ENCODE data around the gene ZCCHC4. TPM values are rescaled to one million over a fixed set of nuclear protein-coding genes. Genes with fewer than 3 reads are reported as not detected.
"Not testable (repeated sequence)": the region's sequence is repeated elsewhere in the genome, so short reads cannot be mapped to it uniquely, and the experiment has no call there.

Gene ZCCHC4
- total and polyA plus RNA-seq, 4 experiments from 2014 or later: 9.2 to 14.4 (median 12.8) TPM

GRCh38 chr4:25361253-25361652, 48.7 kb downstream of the ZCCHC4 start:
- no peak overlapping the region for H3K27ac ChIP-seq (ENCODE audit: low read depth, low read length)
- Mint-ChIP-seq H3K27ac (no peak overlapping the region), H3K9me3 (peaks cover 0 to 2% (median 0%) of the 10 kb centered on the region in 8 donors), H3K4me3 (no peak overlapping the region), H3K27me3 (no peaks in the 10 kb centered on the region), H3K36me3 (peaks cover 21 to 23% of the 10 kb centered on the region in 2 donors), H3K4me1 (peaks cover 0 to 1% (median 0%) of the 10 kb centered on the region in 4 donors)
- no peak overlapping the region for H3K4me3 ChIP-seq (ENCODE audit: low read length in 2 of 2)
- CTCF ChIA-PET (ENCODE audit: partially characterized antibody): no interaction called here
- DNase-seq: no peak
- POLR2A ChIA-PET (ENCODE audit: partially characterized antibody): no interaction called here
- H3K9me3 ChIP-seq (ENCODE audit: control insufficient read depth in 1 of 2, low read length in 2 of 2): no peaks in the 10 kb centered on the region
- H3K36me3 ChIP-seq (ENCODE audit: insufficient read depth, low read length): no peaks in the 10 kb centered on the region
- intact Hi-C loops (cut with micrococcal nuclease): no loop called here
- no peaks in the 10 kb centered on the region for H3K27me3 ChIP-seq (ENCODE audit: insufficient read depth, low read length)
- H3K4me1 ChIP-seq (ENCODE audit: insufficient read depth, low read length): no peaks in the 10 kb centered on the region

GRCh38 chr4:25367004-25367621, 54.5 kb downstream of the ZCCHC4 start:
- H3K27ac ChIP-seq (ENCODE audit: low read depth, low read length): no peak overlapping the region
- intact Hi-C loops (cut with micrococcal nuclease): loop anchor here (1.0 to 2.0 kb wide), 2 partner anchors 54 to 187 kb away; partner anchors contain the start of gene ZCCHC4
- H3K36me3 ChIP-seq (ENCODE audit: insufficient read depth, low read length): no peaks in the 10 kb centered on the region
- H3K4me3 ChIP-seq (ENCODE audit: low read length in 2 of 2): no peak overlapping the region
- Mint-ChIP-seq H3K36me3 (peaks cover 0 to 27% of the 10 kb centered on the region in 2 donors), H3K9me3 (no peaks in the 10 kb centered on the region), H3K4me1 (peaks cover 0 to 1% (median 0%) of the 10 kb centered on the region in 4 donors), H3K27ac (peak overlapping the region in 1 of 7 donors; percentile 53), H3K4me3 (no peak overlapping the region), H3K27me3 (no peaks in the 10 kb centered on the region)
- no peaks in the 10 kb centered on the region for H3K27me3 ChIP-seq (ENCODE audit: insufficient read depth, low read length)
- peak in 4 of 5 donors; percentile 21 to 35 (median 29) for DNase-seq
- ChIA-PET POLR2A (ENCODE audit: partially characterized antibody) (no interaction called here), CTCF (ENCODE audit: partially characterized antibody) (interaction anchor here (1.0 to 6.2 kb wide), 14 partner anchors 8 to 388 kb away, joined by 3 to 90 read pairs (median 5); partner anchors contain the start of genes ANAPC4 and ZCCHC4)
- no peaks in the 10 kb centered on the region for H3K4me1 ChIP-seq (ENCODE audit: insufficient read depth, low read length)
- H3K9me3 ChIP-seq (ENCODE audit: control insufficient read depth in 1 of 2, low read length in 2 of 2): no peaks in the 10 kb centered on the region

- H3K36me3 ChIP-seq (ENCODE audit: insufficient read depth, low read length): no peaks in the 10 kb centered on the region
- intact Hi-C loops (cut with micrococcal nuclease): loop anchor here (1.0 to 2.0 kb wide), 2 partner anchors 55 to 188 kb away; partner anchors contain the start of gene ZCCHC4
- Mint-ChIP-seq H3K4me3 (no peak overlapping the region), H3K27ac (no peak overlapping the region), H3K4me1 (peaks cover 0 to 1% (median 0%) of the 10 kb centered on the region in 4 donors), H3K27me3 (no peaks in the 10 kb centered on the region), H3K36me3 (peaks cover 0 to 27% of the 10 kb centered on the region in 2 donors), H3K9me3 (no peaks in the 10 kb centered on the region)
- H3K27me3 ChIP-seq (ENCODE audit: insufficient read depth, low read length): no peaks in the 10 kb centered on the region
- H3K27ac ChIP-seq (ENCODE audit: low read depth, low read length): no peak overlapping the region
- H3K9me3 ChIP-seq (ENCODE audit: control insufficient read depth in 1 of 2, low read length in 2 of 2): no peaks in the 10 kb centered on the region
- no peak for DNase-seq
- CTCF ChIA-PET (ENCODE audit: partially characterized antibody): interaction anchor here (0.7 to 6.2 kb wide), 15 partner anchors 9 to 389 kb away, joined by 3 to 90 read pairs (median 4); partner anchors contain the start of genes ANAPC4 and ZCCHC4
- no peaks in the 10 kb centered on the region for H3K4me1 ChIP-seq (ENCODE audit: insufficient read depth, low read length)
- POLR2A ChIA-PET (ENCODE audit: partially characterized antibody): interaction anchor here (1.3 kb wide), 2 partner anchors 56 to 134 kb away, joined by 3 read pairs; partner anchors contain the start of gene PI4K2B
- H3K4me3 ChIP-seq (ENCODE audit: low read length in 2 of 2): no peak overlapping the region
These were observed 55.3 kb downstream of the ZCCHC4 start for GRCh38 chr4:25367877-25368276.

- Histone ChIP-seq H3K36me3 (ENCODE audit: insufficient read depth, low read length) (no peaks in the 10 kb centered on the region), H3K27ac (ENCODE audit: low read depth, low read length) (no peak overlapping the region), H3K4me3 (ENCODE audit: low read length in 2 of 2) (no peak overlapping the region), H3K4me1 (ENCODE audit: insufficient read depth, low read length) (no peaks in the 10 kb centered on the region), H3K9me3 (ENCODE audit: control insufficient read depth in 1 of 2, low read length in 2 of 2) (no peaks in the 10 kb centered on the region), H3K27me3 (ENCODE audit: insufficient read depth, low read length) (no peaks in the 10 kb centered on the region)
- intact Hi-C loops (cut with micrococcal nuclease): no loop called here
- CTCF ChIA-PET (ENCODE audit: partially characterized antibody): interaction anchor here (0.7 to 6.2 kb wide), 14 partner anchors 10 to 389 kb away, joined by 3 to 90 read pairs (median 4); partner anchors contain the start of genes ANAPC4 and ZCCHC4
- Mint-ChIP-seq H3K27me3 (no peaks in the 10 kb centered on the region), H3K9me3 (no peaks in the 10 kb centered on the region), H3K4me3 (no peak overlapping the region), H3K27ac (no peak overlapping the region), H3K36me3 (peaks cover 0 to 27% of the 10 kb centered on the region in 2 donors), H3K4me1 (peaks cover 0 to 1% (median 0%) of the 10 kb centered on the region in 4 donors)
- POLR2A ChIA-PET (ENCODE audit: partially characterized antibody): interaction anchor here (1.3 kb wide), 2 partner anchors 56 to 134 kb away, joined by 3 read pairs; partner anchors contain the start of gene PI4K2B
- no peak for DNase-seq
These were observed 55.7 kb downstream of the ZCCHC4 start for GRCh38 chr4:25368315-25368714.

- POLR2A ChIA-PET (ENCODE audit: partially characterized antibody): no interaction called here
- Histone ChIP-seq H3K36me3 (ENCODE audit: insufficient read depth, low read length) (no peaks in the 10 kb centered on the region), H3K4me3 (ENCODE audit: low read length in 2 of 2) (no peak overlapping the region), H3K9me3 (ENCODE audit: control insufficient read depth in 1 of 2, low read length in 2 of 2) (no peaks in the 10 kb centered on the region), H3K27me3 (ENCODE audit: insufficient read depth, low read length) (no peaks in the 10 kb centered on the region), H3K4me1 (ENCODE audit: insufficient read depth, low read length) (no peaks in the 10 kb centered on the region), H3K27ac (ENCODE audit: low read depth, low read length) (no peak overlapping the region)
- Mint-ChIP-seq H3K4me1 (peaks cover 0 to 2% (median under 1%) of the 10 kb centered on the region in 4 donors), H3K36me3 (peaks cover 0 to 17% of the 10 kb centered on the region in 2 donors), H3K4me3 (no peak overlapping the region), H3K27ac (no peak overlapping the region), H3K9me3 (no peaks in the 10 kb centered on the region), H3K27me3 (no peaks in the 10 kb centered on the region)
- CTCF ChIA-PET (ENCODE audit: partially characterized antibody): no interaction called here
- intact Hi-C loops (cut with micrococcal nuclease): loop anchor here (10.0 kb wide), 1 partner anchor 785 kb away; the partner anchor contains the start of gene DHX15
- DNase-seq: no peak
These were observed 57.7 kb downstream of the ZCCHC4 start for GRCh38 chr4:25370242-25370641.

- H3K4me1 ChIP-seq (ENCODE audit: insufficient read depth, low read length); POLR2A ChIA-PET (ENCODE audit: partially characterized antibody); H3K9me3 ChIP-seq (ENCODE audit: control insufficient read depth in 1 of 2, low read length in 2 of 2); H3K27ac ChIP-seq (ENCODE audit: low read depth, low read length); H3K36me3 ChIP-seq (ENCODE audit: insufficient read depth, low read length); DNase-seq; H3K4me3 Mint-ChIP-seq; H3K27me3 ChIP-seq (ENCODE audit: insufficient read depth, low read length); H3K4me3 ChIP-seq (ENCODE audit: low read length in 2 of 2); H3K27me3 Mint-ChIP-seq; H3K9me3 Mint-ChIP-seq: not testable (repeated sequence)
- H3K27ac Mint-ChIP-seq: peak overlapping the region in 1 of 7 donors; percentile 2
- H3K36me3 Mint-ChIP-seq: peaks cover 0 to 18% of the 10 kb centered on the region in 2 donors
- CTCF ChIA-PET (ENCODE audit: partially characterized antibody): interaction anchor here (0.8 kb wide), 1 partner anchor 393 kb away, joined by 3 read pairs; no protein-coding TSS in a partner anchor
- peaks cover 0 to 12% (median 6%) of the 10 kb centered on the region in 4 donors for H3K4me1 Mint-ChIP-seq
- intact Hi-C loops (cut with micrococcal nuclease): loop anchor here (10.0 kb wide), 1 partner anchor 788 kb away; the partner anchor contains the start of gene DHX15
These were observed 60.0 kb downstream of the ZCCHC4 start for GRCh38 chr4:25372549-25372948.
